SU-DHL-6 (cell line): ENCODE data around the gene ANXA2.

ENCODE experiments used
- EZH2phosphoT487 ChIP-seq: fragments of 200-600 bp; sonication (generic), shearing (Covaris generic); conservative IDR thresholded peaks from 2 replicates; pipeline ENCODE4 v1.6.1; 2018; ENCODE audit warnings: mild to moderate bottlenecking, antibody characterized with exemption, low read length, moderate library complexity, mixed read lengths
- TF ChIP-seq, protein P1 (sequence below): fragments of 200-600 bp; sonication (generic); IDR thresholded peaks from one replicate; pipeline ENCODE4 v1.5.1; 2017; ENCODE audit warnings: antibody characterized with exemption, mild to moderate bottlenecking, low read length, moderate library complexity; ENCODE audit not compliant: insufficient read depth, poor library complexity, severe bottlenecking

- no peak for TF ChIP-seq EZH2phosphoT487
- TF ChIP-seq, protein P1, sequence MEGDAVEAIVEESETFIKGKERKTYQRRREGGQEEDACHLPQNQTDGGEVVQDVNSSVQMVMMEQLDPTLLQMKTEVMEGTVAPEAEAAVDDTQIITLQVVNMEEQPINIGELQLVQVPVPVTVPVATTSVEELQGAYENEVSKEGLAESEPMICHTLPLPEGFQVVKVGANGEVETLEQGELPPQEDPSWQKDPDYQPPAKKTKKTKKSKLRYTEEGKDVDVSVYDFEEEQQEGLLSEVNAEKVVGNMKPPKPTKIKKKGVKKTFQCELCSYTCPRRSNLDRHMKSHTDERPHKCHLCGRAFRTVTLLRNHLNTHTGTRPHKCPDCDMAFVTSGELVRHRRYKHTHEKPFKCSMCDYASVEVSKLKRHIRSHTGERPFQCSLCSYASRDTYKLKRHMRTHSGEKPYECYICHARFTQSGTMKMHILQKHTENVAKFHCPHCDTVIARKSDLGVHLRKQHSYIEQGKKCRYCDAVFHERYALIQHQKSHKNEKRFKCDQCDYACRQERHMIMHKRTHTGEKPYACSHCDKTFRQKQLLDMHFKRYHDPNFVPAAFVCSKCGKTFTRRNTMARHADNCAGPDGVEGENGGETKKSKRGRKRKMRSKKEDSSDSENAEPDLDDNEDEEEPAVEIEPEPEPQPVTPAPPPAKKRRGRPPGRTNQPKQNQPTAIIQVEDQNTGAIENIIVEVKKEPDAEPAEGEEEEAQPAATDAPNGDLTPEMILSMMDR = no peak
Measured at GRCh38 chr15:60340207-60340921, 57.4 kb downstream of the ANXA2 start.
